ENCODE measurements around the gene SLC4A2.

Gene SLC4A2

DNA sequence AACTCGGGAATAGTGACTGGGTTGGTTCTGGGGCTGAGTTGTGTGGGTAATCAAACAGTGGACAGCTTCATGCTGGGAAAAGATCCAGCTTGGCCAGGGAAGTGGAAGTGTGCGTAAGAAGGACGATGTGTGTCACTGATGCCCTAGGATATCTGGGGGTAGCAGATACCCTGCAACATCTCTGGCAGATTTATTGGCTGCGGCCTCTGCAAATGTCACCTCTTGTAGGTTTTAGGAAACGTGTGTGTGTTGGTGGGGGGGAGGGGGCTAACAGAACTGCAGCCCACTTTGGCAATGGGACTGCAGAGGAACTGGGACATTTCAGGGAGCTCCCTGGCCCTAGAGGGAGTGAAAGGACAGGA is 25.9 kb downstream of the SLC4A2 start:
- Histone ChIP-seq H3K4me1 (ENCODE audit: insufficient read depth, low read length, poor library complexity, severe bottlenecking) (peaks cover 45% of the 10 kb centered on the region), H3K9me3 (ENCODE audit: insufficient read depth, low read depth, low read length) (no peaks in the 10 kb centered on the region), H3K9me2 (replicated peaks; ENCODE audit: low read depth, low read length) (no peaks in the 10 kb centered on the region), H2AFZ (ENCODE audit: low read length) (0 out of 2 replicates have a peak overlapping the region, but pooled peaks have one; percentile 97), H3K9ac (ENCODE audit: low read depth, low read length, poor library complexity, severe bottlenecking) (peak overlapping the region; percentile 79), H3K36me3 (ENCODE audit: insufficient read depth, low read length) (no peaks in the 10 kb centered on the region), H3F3A (ENCODE audit: low read depth) (no peaks in the 10 kb centered on the region), H3K27me3 (ENCODE audit: insufficient read depth, low read length, poor library complexity, severe bottlenecking) (no peaks in the 10 kb centered on the region), H3K4me3 (ENCODE audit: low read length, poor library complexity, severe bottlenecking) (peak overlapping the region; percentile 75), H4K20me1 (ENCODE audit: insufficient read depth, low read length, poor library complexity, severe bottlenecking) (peaks cover 28% of the 10 kb centered on the region), H3K4me2 (ENCODE audit: low read depth, low read length, poor library complexity, severe bottlenecking) (peak overlapping the region; percentile 92), H3K79me2 (ENCODE audit: insufficient read depth, low read length) (peaks cover 61% of the 10 kb centered on the region)
- TF ChIP-seq, protein P1, sequence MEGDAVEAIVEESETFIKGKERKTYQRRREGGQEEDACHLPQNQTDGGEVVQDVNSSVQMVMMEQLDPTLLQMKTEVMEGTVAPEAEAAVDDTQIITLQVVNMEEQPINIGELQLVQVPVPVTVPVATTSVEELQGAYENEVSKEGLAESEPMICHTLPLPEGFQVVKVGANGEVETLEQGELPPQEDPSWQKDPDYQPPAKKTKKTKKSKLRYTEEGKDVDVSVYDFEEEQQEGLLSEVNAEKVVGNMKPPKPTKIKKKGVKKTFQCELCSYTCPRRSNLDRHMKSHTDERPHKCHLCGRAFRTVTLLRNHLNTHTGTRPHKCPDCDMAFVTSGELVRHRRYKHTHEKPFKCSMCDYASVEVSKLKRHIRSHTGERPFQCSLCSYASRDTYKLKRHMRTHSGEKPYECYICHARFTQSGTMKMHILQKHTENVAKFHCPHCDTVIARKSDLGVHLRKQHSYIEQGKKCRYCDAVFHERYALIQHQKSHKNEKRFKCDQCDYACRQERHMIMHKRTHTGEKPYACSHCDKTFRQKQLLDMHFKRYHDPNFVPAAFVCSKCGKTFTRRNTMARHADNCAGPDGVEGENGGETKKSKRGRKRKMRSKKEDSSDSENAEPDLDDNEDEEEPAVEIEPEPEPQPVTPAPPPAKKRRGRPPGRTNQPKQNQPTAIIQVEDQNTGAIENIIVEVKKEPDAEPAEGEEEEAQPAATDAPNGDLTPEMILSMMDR (conservative IDR thresholded peaks at IDR 0.05; ENCODE audit: low read length) = no peak
- TF ChIP-seq EZH2phosphoT487 (IDR thresholded peaks at IDR 0.05; ENCODE audit: borderline replicate concordance) = no peak

DNA sequence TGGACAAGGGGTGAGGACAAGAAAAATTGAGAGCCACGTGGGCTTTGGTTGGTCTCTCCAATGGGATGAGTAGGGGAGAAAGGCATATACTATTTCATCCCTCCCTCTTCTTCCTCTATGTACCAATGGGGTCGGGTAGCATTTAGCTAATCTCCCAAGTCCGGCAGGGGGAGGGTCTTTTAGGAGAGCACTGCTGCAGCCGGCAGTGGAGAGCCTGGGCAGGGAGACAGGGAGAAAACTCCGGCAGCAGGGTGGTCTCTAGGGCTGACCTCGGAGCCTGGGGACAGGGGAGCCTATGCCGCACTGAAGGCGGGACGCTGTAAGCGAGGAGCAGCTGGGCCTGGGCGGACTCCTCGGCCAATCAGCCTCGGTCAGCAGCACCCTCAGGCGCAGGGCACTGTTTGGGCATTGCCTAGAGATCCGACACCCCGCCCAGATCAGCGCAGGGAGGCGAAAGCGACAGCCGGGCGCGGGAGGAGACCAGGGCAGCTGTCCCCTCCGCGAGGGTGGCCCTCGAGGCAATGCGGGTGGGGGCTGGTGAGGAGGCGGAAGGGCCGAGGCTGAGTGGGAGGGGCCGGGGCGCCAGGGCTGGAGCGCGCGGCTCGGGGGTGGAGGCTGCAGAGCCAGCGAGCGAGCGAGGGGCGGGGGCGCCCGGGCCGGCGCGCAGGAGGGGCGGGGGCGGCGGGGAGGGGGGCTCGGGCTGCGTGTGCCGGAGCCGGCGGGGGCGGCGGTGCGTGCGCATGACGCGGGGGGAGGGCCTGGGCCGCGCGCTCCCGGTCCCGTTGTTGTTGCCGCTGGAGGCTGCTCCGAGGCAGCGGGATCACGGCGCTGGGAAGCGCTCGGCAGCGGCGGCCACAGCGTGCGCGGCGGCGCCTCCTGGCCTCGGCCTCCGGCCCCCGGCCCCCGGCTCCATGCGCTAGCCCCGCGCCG is 26.6 kb downstream of the SLC4A2 start, which contains the start of gene AGAP3:
AGAP3 (plus strand) TSS at position 785 of the 930 bp plus-strand sequence. CDS start 267 bp downstream, outside the sequence.
- Histone ChIP-seq H3K9me2 (replicated peaks; ENCODE audit: low read depth, low read length) (no peaks in the 10 kb centered on the region), H3K27me3 (ENCODE audit: insufficient read depth, low read length, poor library complexity, severe bottlenecking) (no peaks in the 10 kb centered on the region), H3K9me3 (ENCODE audit: insufficient read depth, low read depth, low read length) (no peaks in the 10 kb centered on the region), H3K36me3 (ENCODE audit: insufficient read depth, low read length) (no peaks in the 10 kb centered on the region), H2AFZ (ENCODE audit: low read length) (peak within 1 kb of the TSS; percentile 97), H3K4me3 (ENCODE audit: low read length, poor library complexity, severe bottlenecking) (peak within 1 kb of the TSS; percentile 94), H3F3A (ENCODE audit: low read depth) (no peaks in the 10 kb centered on the region), H4K20me1 (ENCODE audit: insufficient read depth, low read length, poor library complexity, severe bottlenecking) (peaks cover 29% of the 10 kb centered on the region), H3K9ac (ENCODE audit: low read depth, low read length, poor library complexity, severe bottlenecking) (peak within 1 kb of the TSS; percentile 89), H3K4me1 (ENCODE audit: insufficient read depth, low read length, poor library complexity, severe bottlenecking) (peaks cover 45% of the 10 kb centered on the region), H3K79me2 (ENCODE audit: insufficient read depth, low read length) (peaks cover 63% of the 10 kb centered on the region), H3K4me2 (ENCODE audit: low read depth, low read length, poor library complexity, severe bottlenecking) (peak within 1 kb of the TSS; percentile 98)
- TF ChIP-seq, protein P1 (conservative IDR thresholded peaks at IDR 0.05; ENCODE audit: low read length) = no peak
- no peak for TF ChIP-seq EZH2phosphoT487 (IDR thresholded peaks at IDR 0.05; ENCODE audit: borderline replicate concordance)

DNA sequence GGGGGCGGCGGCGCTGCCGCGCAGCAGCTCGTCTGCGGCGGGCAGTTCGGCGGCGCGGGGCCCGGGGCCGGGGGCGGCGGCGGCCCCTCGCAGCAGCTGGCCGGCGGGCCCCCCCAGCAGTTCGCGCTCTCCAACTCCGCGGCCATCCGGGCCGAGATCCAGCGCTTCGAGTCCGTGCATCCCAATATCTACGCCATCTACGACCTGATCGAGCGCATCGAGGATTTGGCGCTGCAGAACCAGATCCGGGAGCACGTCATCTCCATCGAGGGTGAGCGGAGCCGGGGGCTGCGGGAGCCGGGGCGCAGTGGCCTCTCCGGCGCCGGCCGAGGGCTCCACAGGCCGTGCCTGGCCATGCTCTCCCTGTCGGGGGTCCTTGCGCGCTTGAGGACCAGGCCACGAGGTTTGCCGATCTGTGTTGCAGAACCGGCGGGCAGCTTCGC is 27.4 kb downstream of the SLC4A2 start:
- peaks cover 44% of the 10 kb centered on the region for H3K4me1 ChIP-seq (ENCODE audit: insufficient read depth, low read length, poor library complexity, severe bottlenecking)
- H3K4me3 ChIP-seq (ENCODE audit: low read length, poor library complexity, severe bottlenecking) = peak overlapping the region; percentile 94
- H3K9ac ChIP-seq (ENCODE audit: low read depth, low read length, poor library complexity, severe bottlenecking) = peak overlapping the region; percentile 89
- no peaks in the 10 kb centered on the region for H3K9me3 ChIP-seq (ENCODE audit: insufficient read depth, low read depth, low read length)
- H3K36me3 ChIP-seq (ENCODE audit: insufficient read depth, low read length) = no peaks in the 10 kb centered on the region
- peaks cover 64% of the 10 kb centered on the region for H3K79me2 ChIP-seq (ENCODE audit: insufficient read depth, low read length)
- H4K20me1 ChIP-seq (ENCODE audit: insufficient read depth, low read length, poor library complexity, severe bottlenecking) = peaks cover 37% of the 10 kb centered on the region
- H3K4me2 ChIP-seq (ENCODE audit: low read depth, low read length, poor library complexity, severe bottlenecking) = peak overlapping the region; percentile 98
- no peaks in the 10 kb centered on the region for H3K9me2 ChIP-seq (replicated peaks; ENCODE audit: low read depth, low read length)
- H3F3A ChIP-seq (ENCODE audit: low read depth) = no peaks in the 10 kb centered on the region
- H3K27me3 ChIP-seq (ENCODE audit: insufficient read depth, low read length, poor library complexity, severe bottlenecking) = no peaks in the 10 kb centered on the region
- no peak for TF ChIP-seq EZH2phosphoT487 (IDR thresholded peaks at IDR 0.05; ENCODE audit: borderline replicate concordance)
- TF ChIP-seq, protein P1 (conservative IDR thresholded peaks at IDR 0.05; ENCODE audit: low read length) = no peak
- H2AFZ ChIP-seq (ENCODE audit: low read length) = peak overlapping the region; percentile 93

Measured in Loucy (cell line).